ENCODE measurements around the gene HSPB3. TPM values are rescaled to one million over a fixed set of nuclear protein-coding genes. Genes with fewer than 3 reads are reported as not detected.

The HSPB3 gene
- polyA plus RNA-seq, 1 experiment: 14.4 TPM

DNA sequence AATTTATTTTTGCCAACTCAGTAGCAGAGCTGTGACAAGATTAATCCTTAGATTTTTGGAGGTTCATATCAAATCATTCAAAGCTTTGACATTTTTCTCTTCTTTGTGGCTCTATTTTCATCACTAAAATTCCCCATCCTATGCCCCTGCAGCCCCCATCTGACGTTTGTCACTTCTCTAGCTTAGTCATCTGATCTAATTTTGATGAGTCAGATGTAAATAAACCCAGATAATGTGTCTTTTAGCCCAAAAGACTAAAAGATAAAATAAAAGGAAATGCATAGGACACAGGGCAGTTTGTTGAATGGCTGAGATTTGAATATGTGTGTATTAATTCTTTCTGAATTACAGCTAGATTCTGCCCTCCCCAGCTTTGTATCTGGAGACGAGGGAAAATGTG lies 897 bp upstream of the HSPB3 start:
- no peak for TF ChIP-seq CTCF (IDR thresholded peaks at IDR 0.05; ENCODE audit: insufficient read depth, low read depth, low read length)
- no peaks in the 10 kb centered on the region for H3K27me3 ChIP-seq (ENCODE audit: control insufficient read depth, insufficient read depth, low read length)
- CTCF ChIA-PET: interaction anchor here (0.6 to 4.0 kb wide), 12 partner anchors 8 to 1381 kb away, joined by 3 to 28 read pairs (median 4); partner anchors contain the start of gene SNX18
- DNase-seq (ENCODE audit: low read depth): no peak
- H3K36me3 ChIP-seq (ENCODE audit: control insufficient read depth, insufficient read depth, low read length): no peaks in the 10 kb centered on the region
- POLR2A ChIA-PET: interaction anchor here (0.6 kb wide), 1 partner anchor 205 kb away, joined by 7 read pairs; no protein-coding TSS in a partner anchor
- H3K4me3 ChIP-seq (ENCODE audit: low read depth, low read length): no peak overlapping the region

GRCh38 chr5:54457094-54457862 lies 1.8 kb downstream of the HSPB3 start:
- peak; percentile 51 for DNase-seq (ENCODE audit: low read depth)
- Histone ChIP-seq H3K27me3 (ENCODE audit: control insufficient read depth, insufficient read depth, low read length) (no peaks in the 10 kb centered on the region), H3K4me3 (ENCODE audit: low read depth, low read length) (peak overlapping the region; percentile 27), H3K36me3 (ENCODE audit: control insufficient read depth, insufficient read depth, low read length) (no peaks in the 10 kb centered on the region)
- ChIA-PET CTCF (interaction anchor here (0.6 to 1.8 kb wide), 9 partner anchors 13 to 838 kb away, joined by 3 to 14 read pairs (median 4); partner anchors contain the start of gene SNX18), POLR2A (interaction anchor here (0.6 to 1.0 kb wide), 3 partner anchors 14 to 430 kb away, joined by 3 to 9 read pairs (median 3); no protein-coding TSS in a partner anchor)
- no peak for TF ChIP-seq CTCF (IDR thresholded peaks at IDR 0.05; ENCODE audit: insufficient read depth, low read depth, low read length)

GRCh38 chr5:54458221-54458620 lies 2.7 kb downstream of the HSPB3 start:
- no peaks in the 10 kb centered on the region for H3K27me3 ChIP-seq (ENCODE audit: control insufficient read depth, insufficient read depth, low read length)
- DNase-seq (ENCODE audit: low read depth): no peak
- H3K36me3 ChIP-seq (ENCODE audit: control insufficient read depth, insufficient read depth, low read length): no peaks in the 10 kb centered on the region
- POLR2A ChIA-PET: no interaction called here
- CTCF ChIA-PET: interaction anchor here (0.6 to 1.8 kb wide), 3 partner anchors 25 to 839 kb away, joined by 4 to 14 read pairs (median 5); no protein-coding TSS in a partner anchor
- no peak for TF ChIP-seq CTCF (IDR thresholded peaks at IDR 0.05; ENCODE audit: insufficient read depth, low read depth, low read length)
- H3K4me3 ChIP-seq (ENCODE audit: low read depth, low read length): no peak overlapping the region

DNA sequence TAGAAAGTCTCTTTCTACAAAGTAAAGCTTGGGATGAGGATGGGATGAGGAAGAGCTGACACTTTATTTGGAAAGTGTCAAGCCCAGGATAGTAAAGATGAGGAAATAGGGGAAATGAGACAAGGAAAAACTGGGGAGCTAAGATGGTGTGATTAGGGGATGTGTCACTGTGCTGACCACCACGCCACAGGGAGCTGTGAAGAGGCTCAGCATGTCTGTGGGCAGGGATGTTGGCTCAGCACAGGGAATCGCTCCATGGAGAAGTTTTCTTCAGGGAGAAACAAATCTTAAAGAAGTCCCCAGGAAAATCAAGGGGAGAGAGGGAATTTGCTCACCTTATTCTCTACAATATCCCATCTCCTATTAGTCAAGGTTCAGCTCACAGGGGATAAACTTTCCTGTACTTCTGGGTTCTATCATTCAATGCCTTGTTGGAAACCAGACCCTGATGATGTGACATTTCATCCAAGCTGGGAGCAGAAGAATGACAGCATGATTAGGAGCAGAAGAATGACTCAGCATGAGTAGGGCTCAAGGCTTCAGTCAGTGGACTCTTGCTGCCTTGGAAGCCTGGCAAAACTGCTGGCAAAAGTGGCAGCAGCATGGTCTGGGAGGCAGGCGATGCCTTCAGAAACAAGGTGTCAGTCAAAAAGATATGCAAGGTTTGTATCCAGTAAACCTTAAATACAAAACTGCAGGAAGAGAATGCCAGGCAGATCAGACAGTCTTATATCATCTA lies 4.9 kb downstream of the HSPB3 start:
- no peaks in the 10 kb centered on the region for H3K36me3 ChIP-seq (ENCODE audit: control insufficient read depth, insufficient read depth, low read length)
- DNase-seq (ENCODE audit: low read depth): no peak
- TF ChIP-seq CTCF (IDR thresholded peaks at IDR 0.05; ENCODE audit: insufficient read depth, low read depth, low read length): no peak
- POLR2A ChIA-PET: interaction anchor here (0.6 kb wide), 1 partner anchor 10 kb away, joined by 3 read pairs; no protein-coding TSS in a partner anchor
- H3K4me3 ChIP-seq (ENCODE audit: low read depth, low read length): no peak overlapping the region
- CTCF ChIA-PET: interaction anchor here (0.6 to 1.9 kb wide), 6 partner anchors 9 to 446 kb away, joined by 3 to 6 read pairs (median 4); no protein-coding TSS in a partner anchor
- H3K27me3 ChIP-seq (ENCODE audit: control insufficient read depth, insufficient read depth, low read length): no peaks in the 10 kb centered on the region

DNA sequence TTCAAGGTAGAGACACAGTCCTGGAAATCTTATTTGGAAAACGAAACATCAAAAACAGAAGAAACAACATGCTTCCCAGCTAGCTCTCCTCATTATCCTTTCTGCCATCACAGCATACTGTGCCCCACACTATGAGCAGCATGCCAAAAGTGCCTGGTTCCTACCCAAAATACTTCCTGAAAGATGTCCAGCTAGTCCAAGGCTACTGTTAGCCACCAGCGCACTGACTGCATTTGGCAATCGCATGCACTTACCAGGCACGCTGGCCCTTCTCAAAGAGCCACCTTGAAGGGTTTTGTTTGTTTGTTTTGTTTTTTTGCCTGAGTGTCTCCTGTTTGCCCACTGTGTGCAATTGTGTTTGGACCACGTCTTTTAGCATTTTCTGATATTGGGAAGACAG lies 6.8 kb downstream of the HSPB3 start:
- CTCF ChIA-PET: no interaction called here
- DNase-seq (ENCODE audit: low read depth): no peak

More for the DNA sequence above, 6.8 kb downstream of the HSPB3 start:
- no peaks in the 10 kb centered on the region for H3K36me3 ChIP-seq (ENCODE audit: control insufficient read depth, insufficient read depth, low read length)
- POLR2A ChIA-PET: no interaction called here
- TF ChIP-seq CTCF (IDR thresholded peaks at IDR 0.05; ENCODE audit: insufficient read depth, low read depth, low read length): no peak
- H3K4me3 ChIP-seq (ENCODE audit: low read depth, low read length): no peak overlapping the region
- H3K27me3 ChIP-seq (ENCODE audit: control insufficient read depth, insufficient read depth, low read length): no peaks in the 10 kb centered on the region

Data from BJ (cell line).